Activated CD4-positive, CD25-positive, alpha-beta regulatory T cell treated with anti-CD3 and anti-CD28 coated beads, Interleukin-2, amount 50 U/mL, for 16 hours (primary cell): ENCODE data around the gene C2orf92.

Experiments
- DNase-seq: peaks from one replicate; pipeline ENCODE4 v3.0.0-alpha.2; 2020; ENCODE audit warnings: low read depth, low spot score

The C2orf92 gene

DNA sequence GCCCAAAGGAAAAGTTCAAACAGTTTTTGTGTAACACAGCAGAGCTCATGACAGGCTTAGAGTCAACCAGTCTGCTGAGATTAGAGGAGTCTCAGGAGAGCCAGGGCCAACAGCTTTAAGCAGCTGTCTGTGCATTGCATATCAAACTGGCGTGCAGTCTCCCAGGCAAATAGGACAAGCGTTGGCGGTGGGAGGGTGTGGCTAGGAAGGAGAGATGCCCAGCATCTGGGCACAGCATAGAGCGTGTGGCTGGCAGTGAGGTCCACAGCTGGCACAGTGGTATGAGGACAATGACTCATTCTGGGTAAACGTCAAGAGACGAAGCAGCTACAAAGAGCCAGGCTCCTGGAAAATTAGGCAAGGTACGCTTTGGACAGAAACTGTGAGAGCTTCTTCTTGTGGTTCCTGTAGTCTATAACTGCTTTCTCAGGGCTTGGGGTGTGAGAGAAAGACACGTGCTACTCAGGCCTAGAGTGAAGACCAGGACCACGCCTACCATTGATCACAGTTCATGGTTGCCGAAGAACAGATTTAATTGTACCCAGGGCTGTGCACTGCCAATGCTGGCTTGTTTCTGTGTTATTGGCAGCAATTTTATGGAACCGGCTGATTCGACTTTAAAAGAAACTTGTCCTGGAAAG is 58.7 kb downstream of the C2orf92 start:
- DNase-seq, result no peak

DNA sequence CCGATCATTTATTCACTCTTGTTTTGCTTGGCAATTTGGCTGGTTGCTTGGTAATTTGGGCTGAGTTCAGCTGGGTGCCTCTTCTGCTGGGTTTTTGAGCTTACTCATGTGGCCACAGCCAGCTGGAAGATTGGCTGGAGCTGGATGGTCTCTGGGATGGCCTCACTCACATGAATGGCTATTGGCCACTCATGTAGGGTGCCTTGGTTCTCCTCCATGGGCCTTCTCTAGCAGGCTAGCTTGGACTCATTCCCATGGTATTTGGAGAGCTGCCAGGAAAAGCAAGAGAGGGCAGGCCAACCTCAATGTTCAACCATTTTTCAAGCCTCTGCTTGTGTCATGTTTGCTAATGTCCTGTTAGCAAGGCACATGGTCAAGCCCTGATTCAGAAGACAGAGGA is 60.7 kb downstream of the C2orf92 start:
- no peak for DNase-seq

GRCh38 chr2:97731274-97732020 is 61.9 kb downstream of the C2orf92 start:
- DNase-seq, result no peak

DNA sequence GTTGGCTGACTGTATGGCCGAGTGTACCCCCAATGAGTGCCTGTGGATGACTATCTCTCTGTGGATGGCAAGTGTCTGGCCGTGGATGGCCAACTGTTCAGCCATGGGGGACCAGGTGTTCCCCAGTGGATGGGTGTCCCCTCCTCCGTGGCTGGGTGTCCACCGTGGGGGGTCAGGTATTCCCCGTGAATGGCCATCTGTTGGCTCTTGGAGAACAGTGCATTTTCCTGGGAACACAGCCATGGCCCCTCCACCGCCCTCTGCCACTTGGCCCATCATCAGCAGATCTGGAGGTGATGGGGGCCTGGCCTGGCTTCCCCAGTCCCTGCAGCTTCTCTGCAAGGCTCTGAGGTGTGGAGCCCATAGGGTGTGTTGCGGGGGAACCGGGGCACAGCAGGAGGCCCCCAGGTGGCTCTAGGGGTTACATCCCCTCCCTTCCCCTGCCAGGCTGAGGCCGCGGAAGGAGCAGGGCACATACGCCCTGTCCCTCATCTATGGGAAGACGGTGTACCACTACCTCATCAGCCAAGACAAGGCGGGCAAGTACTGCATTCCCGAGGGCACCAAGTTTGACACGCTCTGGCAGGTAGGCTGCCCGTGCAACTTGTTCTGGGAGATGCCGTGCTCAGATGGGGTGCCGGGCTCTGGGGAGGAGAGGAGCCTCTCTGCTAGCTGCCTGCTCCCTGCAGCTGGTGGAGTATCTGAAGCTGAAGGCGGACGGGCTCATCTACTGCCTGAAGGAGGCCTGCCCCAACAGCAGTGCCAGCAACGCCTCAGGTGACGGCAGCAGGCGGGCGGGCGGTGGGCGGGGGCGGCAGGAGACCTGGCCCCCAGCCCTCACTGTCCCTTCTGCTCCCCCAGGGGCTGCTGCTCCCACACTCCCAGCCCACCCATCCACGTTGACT is 63.2 kb downstream of the C2orf92 start:
- DNase-seq, result no peak

- DNase-seq, result no peak
Observed at GRCh38 chr2:97733341-97734035, 64.0 kb downstream of the C2orf92 start.

DNA sequence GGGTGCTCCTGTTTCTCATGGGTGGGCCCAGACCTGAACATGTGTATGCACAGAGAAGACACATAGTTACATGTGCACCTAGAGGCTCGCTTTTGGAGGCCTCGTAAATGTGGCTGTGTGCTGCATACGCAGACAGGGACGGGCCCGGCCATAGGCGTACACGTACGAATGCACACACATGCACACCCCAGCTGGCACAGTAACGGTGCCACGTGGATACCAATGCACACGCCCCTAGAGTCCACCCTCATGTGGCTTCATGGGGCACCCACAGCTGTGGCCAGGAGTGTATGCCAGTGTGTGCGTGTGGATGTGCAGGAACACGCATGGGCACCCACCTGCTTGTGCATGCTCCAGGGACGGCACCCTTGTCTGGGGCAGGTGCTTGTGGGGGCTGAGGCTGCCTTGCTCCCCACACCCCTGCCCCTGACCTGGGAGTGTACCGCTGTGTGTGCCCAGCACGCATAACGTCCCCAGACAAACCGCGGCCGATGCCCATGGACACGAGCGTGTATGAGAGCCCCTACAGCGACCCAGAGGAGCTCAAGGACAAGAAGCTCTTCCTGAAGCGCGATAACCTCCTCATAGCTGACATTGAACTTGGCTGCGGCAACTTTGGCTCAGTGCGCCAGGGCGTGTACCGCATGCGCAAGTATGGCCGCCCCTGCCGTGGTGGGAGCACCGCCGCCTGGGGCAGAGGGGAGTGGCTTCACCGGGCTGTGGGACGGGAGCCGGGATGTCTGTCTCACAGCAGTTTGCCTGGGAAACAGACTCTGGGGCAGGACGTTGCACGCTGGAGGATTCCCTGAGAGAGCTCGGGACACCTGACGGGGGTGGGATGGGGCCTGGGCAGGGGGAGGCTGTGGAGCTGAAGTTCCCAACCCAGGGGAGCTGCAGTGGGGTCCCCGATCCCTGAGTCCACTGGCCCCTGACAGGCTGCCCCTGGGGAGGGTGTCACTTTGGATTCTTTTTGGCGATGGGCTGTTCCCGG is 64.8 kb downstream of the C2orf92 start:
- no peak for DNase-seq

DNA sequence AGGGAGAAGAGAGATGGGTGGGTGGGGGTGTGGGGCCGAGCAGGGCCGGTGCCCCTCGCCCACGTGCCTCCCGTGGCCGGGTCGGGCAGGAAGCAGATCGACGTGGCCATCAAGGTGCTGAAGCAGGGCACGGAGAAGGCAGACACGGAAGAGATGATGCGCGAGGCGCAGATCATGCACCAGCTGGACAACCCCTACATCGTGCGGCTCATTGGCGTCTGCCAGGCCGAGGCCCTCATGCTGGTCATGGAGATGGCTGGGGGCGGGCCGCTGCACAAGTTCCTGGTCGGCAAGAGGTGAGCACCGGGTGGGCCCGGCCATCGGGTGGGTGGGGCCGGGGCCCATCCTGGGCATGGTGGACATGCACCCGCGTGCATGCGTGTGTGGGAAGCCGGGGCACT is 65.6 kb downstream of the C2orf92 start:
- DNase-seq, result no peak

- DNase-seq, result no peak
Observed at GRCh38 chr2:97736185-97736584, 66.7 kb downstream of the C2orf92 start.

- DNase-seq, result no peak
Observed at GRCh38 chr2:97736608-97737330, 67.3 kb downstream of the C2orf92 start.

- no peak for DNase-seq
Observed at GRCh38 chr2:97737421-97738178, 68.1 kb downstream of the C2orf92 start.

- no peak for DNase-seq
Observed at GRCh38 chr2:97738179-97739019, 68.9 kb downstream of the C2orf92 start.

- DNase-seq, result no peak
Observed at GRCh38 chr2:97739020-97739892, 69.7 kb downstream of the C2orf92 start.

DNA sequence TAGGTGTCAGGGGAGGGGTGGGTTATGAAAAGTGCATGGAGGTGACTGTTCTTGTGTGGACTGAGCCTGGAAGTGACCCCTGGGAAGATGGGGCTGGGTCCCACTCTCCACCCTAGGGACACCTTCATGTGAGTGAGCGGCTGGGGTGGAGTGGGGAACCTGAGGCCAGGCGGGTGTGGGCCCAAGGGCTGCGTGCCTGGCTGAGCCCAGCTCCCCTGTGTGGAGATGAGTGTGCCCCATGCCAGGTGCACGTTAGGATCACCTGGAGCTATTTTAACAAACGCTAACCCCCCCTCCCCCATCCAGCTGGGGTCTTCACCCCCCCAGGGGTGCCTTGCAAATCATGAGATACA is 70.4 kb downstream of the C2orf92 start:
- DNase-seq, result no peak

- DNase-seq, result no peak
Observed at GRCh38 chr2:97740590-97741182, 71.2 kb downstream of the C2orf92 start.

GRCh38 chr2:97741251-97741650 is 71.7 kb downstream of the C2orf92 start:
- no peak for DNase-seq

GRCh38 chr2:97741686-97742085 is 72.2 kb downstream of the C2orf92 start:
- DNase-seq, result no peak

DNA sequence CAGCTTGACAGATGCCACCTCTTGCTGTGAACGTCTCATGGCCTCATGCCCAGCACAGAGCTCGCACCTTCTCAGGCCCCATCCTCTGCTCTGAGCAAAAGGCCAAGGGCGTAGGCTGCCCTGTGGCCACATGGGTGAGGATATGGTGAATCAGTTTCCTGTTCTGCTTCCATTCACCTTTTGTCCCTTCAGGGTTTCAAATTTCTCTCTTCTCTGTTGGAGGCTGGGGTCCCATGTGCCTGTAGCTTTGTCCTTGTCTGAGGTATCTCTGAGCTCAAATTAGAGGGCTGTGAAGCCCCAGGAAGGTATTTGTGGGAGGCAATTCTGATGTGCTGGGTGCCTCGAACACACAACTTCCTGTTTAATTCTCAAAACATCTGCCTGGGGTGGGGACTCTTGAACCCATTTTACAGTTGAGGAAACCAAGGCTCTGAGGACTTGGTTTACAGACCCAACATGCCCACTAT is 72.9 kb downstream of the C2orf92 start:
- no peak for DNase-seq
